ENCODE results near the gene TSPO2. TPM values are rescaled to one million over a fixed set of nuclear protein-coding genes. Genes with fewer than 3 reads are reported as not detected.
A peak's percentile ranks its signal among the peaks of the same experiment; 100 is the strongest.

TSPO2 gene
- total and polyA plus RNA-seq, 9 of the 15 experiments (the other 6 are each of a cell fraction or from before 2014, with no cell fraction given) = not detected

DNA sequence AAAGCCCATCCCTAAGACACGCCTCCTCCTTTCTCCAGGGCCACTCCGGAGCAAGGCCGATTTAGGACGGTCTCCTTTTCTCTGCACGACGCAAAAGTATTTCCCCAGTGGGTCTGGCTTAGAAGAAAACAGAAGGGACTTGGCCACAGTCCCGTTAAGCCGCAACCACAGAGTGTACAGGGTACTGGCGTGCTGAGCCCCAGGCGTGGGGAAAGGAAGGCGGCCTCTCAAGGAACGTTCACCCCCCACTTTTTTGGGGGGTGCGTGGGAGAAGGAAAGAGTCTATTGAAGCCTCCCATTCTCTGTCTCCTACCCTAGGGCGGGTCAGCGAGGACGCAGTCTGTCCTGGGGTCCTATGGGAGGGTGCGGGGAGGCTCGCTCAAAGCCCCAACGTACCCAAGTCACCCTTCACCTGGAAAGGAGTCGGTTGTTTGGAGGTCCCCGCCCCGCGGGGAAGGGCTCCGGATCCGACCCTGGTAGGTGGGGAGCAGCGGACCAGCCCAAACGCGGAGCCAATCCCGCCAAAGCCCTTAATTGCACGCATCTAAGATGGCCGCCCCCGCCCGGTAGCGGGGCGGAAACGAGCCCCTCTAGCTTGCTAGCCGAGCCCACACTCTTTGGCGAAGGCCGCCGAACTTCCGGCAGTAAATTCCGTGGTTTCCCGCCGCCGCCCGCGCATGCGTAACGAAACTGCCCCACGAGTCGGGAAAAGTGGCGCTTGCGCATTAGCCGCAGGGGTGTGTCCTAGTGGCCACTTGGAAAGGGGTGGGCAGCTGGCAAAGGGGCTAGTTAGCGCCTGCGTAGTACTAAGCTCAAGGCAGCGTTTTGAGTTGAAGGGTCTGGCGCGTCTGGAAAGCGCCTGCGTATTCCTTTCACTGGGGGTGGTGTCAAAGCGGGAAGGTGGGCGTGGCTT, 29.9 kb downstream of the TSPO2 start, which contains the start of gene OARD1 (continued):
- TF ChIP-seq CHD4 (IDR thresholded peaks at IDR 0.05; ENCODE audit: insufficient read depth, insufficient replicate concordance, low read depth, low read length, poor library complexity, severe bottlenecking) (peak; percentile 66), POU5F1 (IDR thresholded peaks at IDR 0.05; ENCODE audit: borderline replicate concordance, low read depth, low read length, partially characterized antibody) (peak; percentile 86), NCOA2 (IDR thresholded peaks at IDR 0.05; ENCODE audit: partially characterized antibody in 2 of 2) (no peak), ZKSCAN1 (IDR thresholded peaks at IDR 0.05; ENCODE audit: low read depth, low read length) (no peak; the same call in 1 of the 2 replicates), PYGO2 (tag; IDR thresholded peaks at IDR 0.05) (no peak), GTF2E2 (tag; IDR thresholded peaks at IDR 0.05) (peak; percentile 40; the same call in 1 of the 2 replicates), SIRT6 (IDR thresholded peaks at IDR 0.05; ENCODE audit: low read depth, low read length) (no peak), ZNF699 (CRISPR knock-in tag; IDR thresholded peaks at IDR 0.05; ENCODE audit: insufficient replicate concordance) (no peak), MCM5 (IDR thresholded peaks at IDR 0.05; ENCODE audit: low read depth) (no peak), TSC22D4 (tag; IDR thresholded peaks at IDR 0.05) (no peak), ZNF316 (IDR thresholded peaks at IDR 0.05) (no peak), TOE1 (IDR thresholded peaks at IDR 0.05; ENCODE audit: borderline replicate concordance) (peak; percentile 32), TOE1 (CRISPR knock-in tag; IDR thresholded peaks at IDR 0.05; ENCODE audit: borderline replicate concordance, low read depth) (0 out of 2 replicates have a peak, but pooled peaks have one; percentile 33), SMARCC2 (IDR thresholded peaks at IDR 0.05; ENCODE audit: low read depth) (no peak), ZNF217 (CRISPR knock-in tag; IDR thresholded peaks at IDR 0.05) (no peak), ZNF639 (CRISPR knock-in tag; conservative IDR thresholded peaks at IDR 0.05 in 1 of 2, IDR thresholded peaks at IDR 0.05 in 1 of 2) (peak in 1 of 2 experiments; percentile 99; a peak in 2 of 4 replicates), DDX20 (tag; IDR thresholded peaks at IDR 0.05; ENCODE audit: low read depth) (no peak), RBM39 (optimal IDR thresholded peaks at IDR 0.05; ENCODE audit: low read depth, low read length) (no peak)
- TF ChIP-seq, protein P1, sequence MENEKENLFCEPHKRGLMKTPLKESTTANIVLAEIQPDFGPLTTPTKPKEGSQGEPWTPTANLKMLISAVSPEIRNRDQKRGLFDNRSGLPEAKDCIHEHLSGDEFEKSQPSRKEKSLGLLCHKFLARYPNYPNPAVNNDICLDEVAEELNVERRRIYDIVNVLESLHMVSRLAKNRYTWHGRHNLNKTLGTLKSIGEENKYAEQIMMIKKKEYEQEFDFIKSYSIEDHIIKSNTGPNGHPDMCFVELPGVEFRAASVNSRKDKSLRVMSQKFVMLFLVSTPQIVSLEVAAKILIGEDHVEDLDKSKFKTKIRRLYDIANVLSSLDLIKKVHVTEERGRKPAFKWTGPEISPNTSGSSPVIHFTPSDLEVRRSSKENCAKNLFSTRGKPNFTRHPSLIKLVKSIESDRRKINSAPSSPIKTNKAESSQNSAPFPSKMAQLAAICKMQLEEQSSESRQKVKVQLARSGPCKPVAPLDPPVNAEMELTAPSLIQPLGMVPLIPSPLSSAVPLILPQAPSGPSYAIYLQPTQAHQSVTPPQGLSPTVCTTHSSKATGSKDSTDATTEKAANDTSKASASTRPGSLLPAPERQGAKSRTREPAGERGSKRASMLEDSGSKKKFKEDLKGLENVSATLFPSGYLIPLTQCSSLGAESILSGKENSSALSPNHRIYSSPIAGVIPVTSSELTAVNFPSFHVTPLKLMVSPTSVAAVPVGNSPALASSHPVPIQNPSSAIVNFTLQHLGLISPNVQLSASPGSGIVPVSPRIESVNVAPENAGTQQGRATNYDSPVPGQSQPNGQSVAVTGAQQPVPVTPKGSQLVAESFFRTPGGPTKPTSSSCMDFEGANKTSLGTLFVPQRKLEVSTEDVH (IDR thresholded peaks at IDR 0.05; ENCODE audit: low read depth, partially characterized antibody) = peak; percentile 98
- TF ChIP-seq, protein P2, sequence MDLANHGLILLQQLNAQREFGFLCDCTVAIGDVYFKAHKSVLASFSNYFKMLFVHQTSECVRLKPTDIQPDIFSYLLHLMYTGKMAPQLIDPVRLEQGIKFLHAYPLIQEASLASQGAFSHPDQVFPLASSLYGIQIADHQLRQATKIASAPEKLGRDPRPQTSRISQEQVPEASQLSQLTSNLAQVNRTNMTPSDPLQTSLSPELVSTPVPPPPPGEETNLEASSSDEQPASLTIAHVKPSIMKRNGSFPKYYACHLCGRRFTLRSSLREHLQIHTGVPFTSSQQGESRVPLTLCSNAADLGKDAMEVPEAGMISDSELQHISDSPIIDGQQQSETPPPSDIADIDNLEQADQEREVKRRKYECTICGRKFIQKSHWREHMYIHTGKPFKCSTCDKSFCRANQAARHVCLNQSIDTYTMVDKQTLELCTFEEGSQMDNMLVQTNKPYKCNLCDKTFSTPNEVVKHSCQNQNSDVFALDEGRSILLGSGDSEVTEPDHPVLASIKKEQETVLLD (IDR thresholded peaks at IDR 0.05) = peak; percentile 99

All from K562 (cell line).